ENCODE data around the gene SHPK. TPM values are rescaled to one million over a fixed set of nuclear protein-coding genes. Genes with fewer than 3 reads are reported as not detected.
"Not testable (repeated sequence)": the region's sequence is repeated elsewhere in the genome, so short reads cannot be mapped to it uniquely, and the experiment has no call there.

Gene SHPK
- total RNA-seq, 3 donors from 2014 or later (not counting 1 experiment from before 2014, with no cell fraction given), result 5.8 to 9.3 (median 8.9) TPM

GRCh38 chr17:3569534-3570137, 66.4 kb downstream of the SHPK start:
- no peaks in the 10 kb centered on the region for H3K4me1 ChIP-seq (ENCODE audit: control insufficient read depth, insufficient read depth, low read length)
- Mint-ChIP-seq H3K4me1 (no peaks in the 10 kb centered on the region), H3K9me3 (no peaks in the 10 kb centered on the region), H3K27ac (no peak overlapping the region), H3K27me3 (ENCODE audit: low read depth in 2 of 2) (no peaks in the 10 kb centered on the region), H3K36me3 (no peaks in the 10 kb centered on the region), H3K4me3 (no peak overlapping the region)
- ATAC-seq (no peak), DNase-seq (no peak)
- H3K27me3 ChIP-seq (ENCODE audit: control insufficient read depth, insufficient read depth, low read length), result no peaks in the 10 kb centered on the region
- WGBS (ENCODE audit: insufficient coverage), result 98% methylated on average over 8 of the region's 9 CpGs
- intact Hi-C loops (cut with micrococcal nuclease), result no loop called here
- H3K9me3 ChIP-seq (ENCODE audit: control insufficient read depth, insufficient read depth, low read length), result no peaks in the 10 kb centered on the region
- no peak overlapping the region for H3K27ac ChIP-seq (ENCODE audit: low read length)
- no peaks in the 10 kb centered on the region for H3K36me3 ChIP-seq (ENCODE audit: control insufficient read depth, insufficient read depth, low read length)
- no peak overlapping the region for H3K4me3 ChIP-seq (ENCODE audit: low read length)
- TF ChIP-seq CTCF (IDR thresholded peaks at IDR 0.05), result no peak

- H3K4me3 ChIP-seq (ENCODE audit: low read length), result no peak overlapping the region
- no peaks in the 10 kb centered on the region for H3K9me3 Mint-ChIP-seq
- DNase-seq, result no peak
- TF ChIP-seq CTCF (IDR thresholded peaks at IDR 0.05), result no peak
- H3K36me3 ChIP-seq (ENCODE audit: control insufficient read depth, insufficient read depth, low read length), result no peaks in the 10 kb centered on the region
- ATAC-seq, result no peak
- intact Hi-C loops (cut with micrococcal nuclease), result no loop called here
- H3K27ac Mint-ChIP-seq, result no peak overlapping the region
- no peak overlapping the region for H3K4me3 Mint-ChIP-seq
- H3K27me3 ChIP-seq (ENCODE audit: control insufficient read depth, insufficient read depth, low read length), result no peaks in the 10 kb centered on the region
- H3K27ac ChIP-seq (ENCODE audit: low read length), result no peak overlapping the region
- no peaks in the 10 kb centered on the region for H3K4me1 ChIP-seq (ENCODE audit: control insufficient read depth, insufficient read depth, low read length)
- WGBS (ENCODE audit: insufficient coverage), result 95% methylated on average over 12 of the region's 12 CpGs
- no peaks in the 10 kb centered on the region for H3K27me3 Mint-ChIP-seq (ENCODE audit: low read depth in 2 of 2)
- no peaks in the 10 kb centered on the region for H3K4me1 Mint-ChIP-seq
- no peaks in the 10 kb centered on the region for H3K9me3 ChIP-seq (ENCODE audit: control insufficient read depth, insufficient read depth, low read length)
- H3K36me3 Mint-ChIP-seq, result no peaks in the 10 kb centered on the region
These were observed 69.5 kb downstream of the SHPK start for GRCh38 chr17:3566551-3566950.

- H3K4me3 ChIP-seq (ENCODE audit: low read length), result no peak overlapping the region
- intact Hi-C loops (cut with micrococcal nuclease), result no loop called here
- no peaks in the 10 kb centered on the region for H3K9me3 ChIP-seq (ENCODE audit: control insufficient read depth, insufficient read depth, low read length)
- no peaks in the 10 kb centered on the region for H3K36me3 ChIP-seq (ENCODE audit: control insufficient read depth, insufficient read depth, low read length)
- Mint-ChIP-seq H3K4me3 (no peak overlapping the region), H3K9me3 (no peaks in the 10 kb centered on the region), H3K4me1 (no peaks in the 10 kb centered on the region), H3K27me3 (ENCODE audit: low read depth in 2 of 2) (no peaks in the 10 kb centered on the region), H3K36me3 (no peaks in the 10 kb centered on the region), H3K27ac (no peak overlapping the region)
- 83% methylated on average over 2 of the region's 4 CpGs for WGBS (ENCODE audit: insufficient coverage)
- ATAC-seq (no peak), DNase-seq (no peak)
- H3K27me3 ChIP-seq (ENCODE audit: control insufficient read depth, insufficient read depth, low read length), result no peaks in the 10 kb centered on the region
- no peak overlapping the region for H3K27ac ChIP-seq (ENCODE audit: low read length)
- no peaks in the 10 kb centered on the region for H3K4me1 ChIP-seq (ENCODE audit: control insufficient read depth, insufficient read depth, low read length)
- TF ChIP-seq CTCF (IDR thresholded peaks at IDR 0.05), result no peak
These were observed 70.9 kb downstream of the SHPK start for GRCh38 chr17:3565143-3565542.

GRCh38 chr17:3564241-3564640, 71.8 kb downstream of the SHPK start:
- H3K4me1 ChIP-seq (ENCODE audit: control insufficient read depth, insufficient read depth, low read length); H3K27ac Mint-ChIP-seq; H3K36me3 ChIP-seq (ENCODE audit: control insufficient read depth, insufficient read depth, low read length); H3K27me3 ChIP-seq (ENCODE audit: control insufficient read depth, insufficient read depth, low read length); ATAC-seq; H3K27ac ChIP-seq (ENCODE audit: low read length); H3K4me3 ChIP-seq (ENCODE audit: low read length); H3K9me3 ChIP-seq (ENCODE audit: control insufficient read depth, insufficient read depth, low read length); H3K4me3 Mint-ChIP-seq; H3K9me3 Mint-ChIP-seq; DNase-seq; H3K4me1 Mint-ChIP-seq; H3K36me3 Mint-ChIP-seq; intact Hi-C loops (cut with micrococcal nuclease); H3K27me3 Mint-ChIP-seq (ENCODE audit: low read depth in 2 of 2): not testable (repeated sequence)
- WGBS (ENCODE audit: insufficient coverage), result 98% methylated on average over 28 of the region's 28 CpGs

Data from natural killer cell (primary cell).